HG02798 (cell line): ENCODE measurements around the gene PLXDC1.

Experiments
- ATAC-seq: cut with Tn5 transposase; IDR thresholded peaks from one replicate; pipeline ENCODE4 v1.9.1; 2021; ENCODE audit warnings: mild to moderate bottlenecking; ENCODE audit not compliant: unreplicated experiment, poor library complexity

The PLXDC1 gene

GRCh38 chr17:39100530-39100929, 50.9 kb downstream of the PLXDC1 start:
- no peak for ATAC-seq

GRCh38 chr17:39099663-39100286, 51.7 kb downstream of the PLXDC1 start:
- no peak for ATAC-seq

DNA sequence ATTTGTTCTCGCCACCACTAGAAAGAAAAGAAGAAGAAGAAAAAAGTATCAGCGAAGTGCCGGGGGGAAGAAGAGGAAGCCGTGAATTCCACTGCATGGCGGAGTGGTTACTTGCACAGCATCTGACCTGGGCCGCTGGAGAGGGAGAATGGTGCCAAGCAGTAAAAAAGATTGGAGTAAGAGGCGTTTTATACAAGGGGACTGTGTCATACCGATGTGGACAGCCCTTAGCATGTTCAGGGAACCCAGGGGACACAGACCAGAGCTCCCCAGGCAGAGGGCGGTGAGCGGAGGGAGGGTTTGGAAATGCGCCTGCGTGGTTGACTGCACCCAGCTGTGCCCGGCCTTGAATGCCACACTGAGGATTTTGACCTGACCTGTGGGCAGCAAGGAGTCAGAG, 52.8 kb downstream of the PLXDC1 start:
- ATAC-seq: no peak

DNA sequence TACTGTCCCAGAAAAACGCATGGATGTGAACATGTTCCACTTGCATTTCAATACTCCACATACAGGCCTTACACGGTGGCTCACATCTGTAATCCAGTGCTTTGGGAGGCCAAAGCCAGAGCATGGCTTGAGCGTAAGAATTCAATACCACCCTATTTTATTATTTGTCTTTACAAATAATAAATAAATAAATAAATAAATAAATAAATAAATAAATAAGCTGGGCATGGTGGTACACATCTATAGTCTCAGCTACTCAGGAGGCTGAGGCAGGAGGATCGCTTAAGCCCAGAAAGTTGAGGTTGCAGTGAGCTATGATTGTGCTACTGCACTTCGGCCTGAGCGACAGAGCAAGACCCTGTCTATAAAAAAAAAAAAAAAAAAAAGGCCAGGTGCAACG, 53.9 kb downstream of the PLXDC1 start:
- ATAC-seq: no peak

DNA sequence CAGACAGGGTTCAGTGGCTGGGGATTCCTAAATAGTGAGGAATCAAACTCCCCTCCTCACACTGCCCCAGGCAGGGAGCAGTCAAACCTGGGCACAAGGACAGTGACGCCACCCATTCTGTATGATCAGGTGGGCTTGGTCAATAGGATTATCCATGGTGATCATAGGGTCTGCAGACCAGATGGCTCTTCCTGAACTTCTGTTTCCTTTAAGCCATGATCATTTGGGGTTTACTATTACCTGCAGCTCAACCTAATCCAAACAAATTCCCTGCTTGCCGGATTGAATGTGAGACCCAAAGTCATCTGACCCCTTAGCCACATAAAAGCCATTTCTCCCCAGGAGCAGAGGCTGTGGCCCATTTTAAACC, 54.3 kb downstream of the PLXDC1 start:
- ATAC-seq: no peak

GRCh38 chr17:39096508-39097149, 54.8 kb downstream of the PLXDC1 start:
- no peak for ATAC-seq

DNA sequence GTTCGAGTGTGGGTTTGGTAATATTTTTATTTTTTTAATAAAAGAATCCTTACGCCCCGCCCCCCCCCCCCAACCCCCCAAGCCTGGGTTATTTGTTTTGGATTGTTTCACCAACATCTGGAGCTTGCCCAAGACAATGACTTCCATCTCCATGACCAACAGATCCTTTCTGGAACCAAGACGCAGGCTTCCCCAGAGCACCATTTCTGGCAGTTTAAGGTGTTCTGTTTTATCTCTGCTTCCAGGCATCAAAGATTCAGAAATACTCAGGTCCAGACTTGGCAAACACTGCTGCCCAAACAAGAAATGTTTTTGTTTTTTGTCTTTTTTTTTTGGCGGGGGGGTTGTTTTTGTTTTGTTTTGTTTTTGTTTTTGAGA, 56.1 kb downstream of the PLXDC1 start:
- ATAC-seq: no peak

DNA sequence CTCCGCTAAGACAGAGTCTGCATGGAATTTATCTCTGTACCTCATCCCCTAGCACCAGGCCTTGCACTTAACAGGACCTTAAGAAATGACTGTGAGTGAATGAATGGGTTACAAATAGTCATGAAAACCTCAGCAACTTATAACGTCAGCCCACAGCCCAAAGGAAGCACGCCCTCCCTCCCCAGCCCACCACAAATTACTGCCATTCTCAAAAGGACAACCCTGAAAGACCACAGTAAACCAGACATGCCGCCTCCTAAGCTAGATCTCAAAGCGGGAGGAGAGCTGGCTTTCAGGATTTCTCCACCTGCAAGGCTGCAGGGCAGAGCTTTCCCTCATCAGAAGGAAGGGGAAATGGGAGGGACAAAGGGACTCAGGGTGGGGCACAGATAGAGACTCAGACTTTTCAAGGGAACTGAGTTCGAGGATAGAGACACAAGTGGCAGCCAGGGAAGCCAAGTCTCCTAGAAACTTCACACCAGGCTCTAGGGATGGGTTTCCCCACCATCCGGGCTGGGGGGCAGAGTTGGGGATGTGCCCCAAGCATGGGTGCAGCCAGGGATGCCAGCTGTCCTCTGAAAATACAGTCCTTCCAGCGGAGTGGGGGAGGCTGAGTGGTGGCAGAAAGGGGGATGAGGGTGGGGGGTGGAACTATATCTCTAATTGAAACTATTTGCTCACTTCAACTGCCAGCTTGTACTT, 56.7 kb downstream of the PLXDC1 start:
- ATAC-seq: no peak

- no peak for ATAC-seq
Measured at GRCh38 chr17:39092692-39093230, 58.7 kb downstream of the PLXDC1 start.

DNA sequence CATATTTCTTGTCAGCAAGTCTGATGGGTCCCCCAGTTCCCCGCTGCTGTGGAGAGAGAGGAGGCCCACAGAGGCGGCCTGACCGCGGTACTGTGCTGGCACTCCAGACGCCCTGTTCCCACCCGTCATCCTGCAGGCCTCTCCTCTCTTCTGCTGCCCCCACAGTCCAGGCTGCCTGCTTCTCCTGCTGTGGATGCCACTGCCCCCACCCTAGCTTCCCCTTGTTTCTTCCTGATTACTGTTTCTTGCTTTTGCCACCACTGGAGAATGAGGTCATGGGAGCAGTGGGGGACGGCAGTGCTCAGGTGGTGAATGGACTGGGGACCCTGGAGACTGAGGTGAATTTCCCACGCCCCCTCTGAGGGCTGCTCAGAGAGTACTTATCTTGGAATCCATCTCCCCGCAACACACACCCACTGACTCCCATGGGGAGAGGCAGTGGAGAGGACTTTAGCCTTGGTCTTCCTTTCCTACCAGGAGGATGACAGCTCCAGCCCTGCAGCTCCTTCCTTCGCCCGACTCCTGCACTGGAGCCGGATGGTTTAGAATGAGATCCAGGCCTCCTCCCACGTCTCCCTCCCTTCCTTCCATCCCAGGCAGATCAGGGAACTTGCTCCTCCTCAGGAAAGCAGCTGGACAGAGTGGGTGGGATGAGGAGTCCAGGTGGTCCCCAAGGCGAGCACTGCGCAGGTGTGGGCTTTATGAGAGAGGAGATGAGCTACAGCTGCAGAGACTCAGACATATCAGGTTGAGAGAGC, 60.4 kb downstream of the PLXDC1 start:
- no peak for ATAC-seq

GRCh38 chr17:39090400-39090799, 61.0 kb downstream of the PLXDC1 start:
- no peak for ATAC-seq

DNA sequence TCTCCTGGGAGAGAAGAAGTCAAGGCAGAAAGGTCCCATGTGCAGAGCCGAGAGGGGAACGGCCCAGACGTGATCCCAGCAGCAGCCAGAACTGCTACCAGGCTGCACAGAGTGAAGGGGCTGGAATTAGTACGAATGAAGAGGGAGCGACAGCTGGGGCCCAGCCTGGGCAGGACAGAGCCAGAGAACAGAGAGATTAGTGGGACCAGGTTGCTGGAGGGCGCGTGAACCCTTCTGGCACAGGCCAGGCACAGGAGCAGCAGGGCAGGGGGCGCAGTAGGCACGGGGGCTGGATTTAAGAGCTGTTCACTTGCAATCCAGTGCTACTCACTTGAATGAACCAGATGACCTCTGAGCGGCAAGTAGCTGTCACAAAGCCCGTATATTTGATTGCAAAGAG, 66.9 kb downstream of the PLXDC1 start:
- no peak for ATAC-seq

- ATAC-seq: no peak
Measured at GRCh38 chr17:39083270-39083669, 68.2 kb downstream of the PLXDC1 start.

DNA sequence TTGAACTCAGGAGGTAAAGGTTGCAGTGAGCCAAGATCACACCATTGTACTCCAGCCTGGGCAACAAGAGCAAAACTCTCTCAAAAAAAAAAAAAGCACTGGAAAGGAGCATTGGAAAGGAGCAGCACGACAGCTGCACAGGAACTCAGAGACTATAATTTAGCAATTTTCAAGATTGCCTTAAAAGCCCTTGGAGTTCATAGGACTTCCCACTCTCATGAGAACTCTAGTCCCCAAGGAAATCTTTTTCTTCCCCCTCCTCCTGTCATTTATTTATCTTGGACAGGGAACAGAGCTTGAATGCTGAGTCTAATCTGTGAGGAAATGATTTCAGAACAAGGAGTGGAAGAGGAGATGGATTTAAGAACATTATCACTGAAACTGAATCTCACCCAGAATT, 69.0 kb downstream of the PLXDC1 start:
- no peak for ATAC-seq

- no peak for ATAC-seq
Measured at GRCh38 chr17:39081851-39082250, 69.6 kb downstream of the PLXDC1 start.

DNA sequence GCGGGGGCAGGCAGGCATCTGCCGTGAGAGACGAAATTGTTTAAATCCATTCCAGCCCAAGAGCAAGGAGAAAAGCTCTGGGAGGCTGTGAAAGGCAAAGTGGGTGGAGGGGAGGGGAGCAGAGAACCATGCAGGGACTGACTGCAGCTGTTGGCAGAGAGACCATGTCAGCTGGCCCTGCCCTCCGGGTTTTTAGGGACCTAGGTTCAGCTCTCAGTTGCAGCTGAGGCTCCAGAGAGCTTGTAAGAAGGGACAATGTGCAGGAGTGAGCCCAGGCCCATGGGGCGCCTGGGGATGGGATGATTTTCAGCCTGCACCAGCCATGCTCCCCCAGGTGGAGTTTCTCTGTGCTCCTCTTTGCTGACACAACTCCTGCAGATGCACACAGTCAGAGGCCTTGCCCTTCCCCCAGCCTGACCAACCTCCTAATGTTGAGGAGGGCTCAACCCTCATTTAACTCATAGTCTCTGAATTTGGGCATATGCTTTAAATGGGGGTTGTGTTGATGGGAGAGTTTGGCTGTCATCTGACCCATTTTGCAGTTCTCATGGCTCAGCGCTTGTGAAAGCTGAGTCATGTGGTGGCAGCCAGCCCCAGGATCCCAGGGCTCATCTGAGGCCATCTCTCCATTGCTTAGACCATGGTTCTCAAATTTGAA, 70.9 kb downstream of the PLXDC1 start:
- no peak for ATAC-seq

- no peak for ATAC-seq
Measured at GRCh38 chr17:39079836-39080235, 71.6 kb downstream of the PLXDC1 start.

- no peak for ATAC-seq
Measured at GRCh38 chr17:39077866-39078265, 73.6 kb downstream of the PLXDC1 start.

GRCh38 chr17:39077252-39077651, 74.2 kb downstream of the PLXDC1 start:
- ATAC-seq: no peak

DNA sequence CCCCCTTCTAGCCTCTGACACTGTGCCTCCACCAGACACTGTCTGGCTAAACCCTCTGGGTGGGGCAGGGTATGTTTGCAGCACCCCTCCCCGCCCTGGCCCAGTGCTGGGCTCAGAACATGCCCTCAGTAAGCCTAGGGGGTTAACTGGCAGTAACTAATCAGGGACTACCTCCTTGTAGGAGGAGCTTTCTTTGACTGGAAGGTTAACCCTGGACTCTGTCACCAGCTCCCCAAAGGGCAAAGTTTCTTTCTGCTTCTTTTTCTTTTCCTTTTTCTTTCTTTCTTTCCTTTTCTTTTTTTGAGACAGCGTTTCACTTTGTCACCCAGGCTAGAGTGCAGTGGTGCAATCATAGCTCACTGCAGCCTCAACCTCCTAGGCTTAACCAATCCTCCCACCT, 76.8 kb downstream of the PLXDC1 start:
- no peak for ATAC-seq
